ENCODE data around the gene METTL21A.

METTL21A gene

DNA sequence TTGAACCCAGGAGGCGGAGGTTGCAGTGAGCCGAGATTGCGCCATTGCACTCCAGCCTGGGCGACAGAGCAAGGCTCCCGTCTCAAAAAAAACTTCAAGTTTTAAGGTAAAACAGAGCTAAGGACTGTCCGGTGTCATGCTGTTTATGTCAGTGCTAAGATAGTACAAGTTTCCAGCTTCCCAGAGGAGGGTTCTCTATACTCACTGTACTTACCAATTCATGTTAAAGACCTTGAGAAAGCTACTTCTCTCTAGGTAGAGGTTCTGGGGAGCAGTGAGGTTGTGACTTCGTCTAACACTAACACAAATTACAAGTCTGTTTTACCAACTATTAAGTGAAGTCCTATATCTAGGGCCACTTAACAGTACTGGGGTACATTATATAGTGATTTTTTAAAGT, 18.8 kb downstream of the METTL21A start:
- TF ChIP-seq ZNF274 (IDR thresholded peaks at IDR 0.05; ENCODE audit: low read depth, low read length): no peak
- no peak overlapping the region for H3K4me3 ChIP-seq (ENCODE audit: low read length)

DNA sequence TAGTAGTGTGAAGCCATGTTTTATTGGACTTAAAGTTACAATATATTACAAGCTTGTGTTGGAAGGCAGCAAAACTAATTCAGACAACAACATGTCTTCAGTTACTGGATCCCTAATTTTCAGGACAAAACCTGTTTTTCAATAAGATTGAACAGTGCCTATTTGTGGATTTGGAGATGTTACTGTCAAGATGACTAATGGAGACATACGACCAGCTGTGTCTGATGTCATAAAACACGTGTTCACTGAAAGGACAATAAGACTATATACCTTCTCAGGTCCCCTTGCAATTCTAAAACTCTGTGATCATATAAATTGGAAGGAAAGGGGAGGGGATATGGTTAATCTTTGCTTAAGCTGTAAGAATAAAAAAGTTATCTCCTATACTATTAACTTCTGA, 21.7 kb downstream of the METTL21A start:
- no peak for TF ChIP-seq ZNF274 (IDR thresholded peaks at IDR 0.05; ENCODE audit: low read depth, low read length)

DNA sequence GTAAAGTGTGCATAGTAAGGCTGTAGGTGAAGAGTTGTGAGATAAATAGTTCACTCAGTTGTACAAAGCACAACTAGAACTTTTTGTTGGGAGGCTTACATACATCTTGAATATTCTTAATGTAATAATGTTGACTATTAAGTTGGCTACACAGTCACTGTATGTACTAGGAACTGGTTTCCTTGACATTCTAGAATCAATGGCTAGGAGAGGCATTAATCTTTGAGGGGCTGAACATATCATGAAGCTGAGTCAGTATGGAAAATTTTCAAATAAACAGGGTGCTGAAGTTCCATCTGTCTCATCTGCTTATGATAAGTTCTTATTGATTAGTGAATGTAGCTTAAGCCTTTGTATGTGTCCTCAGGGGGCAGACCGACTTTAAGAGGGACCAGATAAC, 23.4 kb downstream of the METTL21A start:
- no peak for TF ChIP-seq ZNF274 (IDR thresholded peaks at IDR 0.05; ENCODE audit: low read depth, low read length)
- H3K4me3 ChIP-seq (ENCODE audit: low read length): no peak overlapping the region

More for the DNA sequence above, 21.7 kb downstream of the METTL21A start:
- H3K4me3 ChIP-seq (ENCODE audit: low read length): no peak overlapping the region

DNA sequence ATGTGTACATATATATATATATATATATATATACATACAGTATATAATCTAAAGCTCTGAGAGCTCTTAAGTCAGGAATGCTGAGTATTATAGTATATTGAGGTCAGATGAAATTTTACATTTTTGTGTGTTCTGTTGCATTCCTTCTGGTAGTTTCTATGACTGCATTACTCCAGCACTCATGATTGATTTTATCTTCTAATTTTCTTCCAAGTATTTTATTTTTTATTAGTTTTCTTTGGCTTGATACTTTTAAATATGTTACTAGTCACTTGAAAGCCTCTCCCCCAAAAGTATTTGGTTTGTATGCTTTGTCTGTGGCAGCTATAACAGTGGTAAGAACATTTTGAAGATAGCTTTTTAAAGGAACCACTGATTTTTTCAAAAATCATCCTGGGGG, 25.0 kb downstream of the METTL21A start:
- no peak overlapping the region for H3K4me3 ChIP-seq (ENCODE audit: low read length)
- no peak for TF ChIP-seq ZNF274 (IDR thresholded peaks at IDR 0.05; ENCODE audit: low read depth, low read length)

DNA sequence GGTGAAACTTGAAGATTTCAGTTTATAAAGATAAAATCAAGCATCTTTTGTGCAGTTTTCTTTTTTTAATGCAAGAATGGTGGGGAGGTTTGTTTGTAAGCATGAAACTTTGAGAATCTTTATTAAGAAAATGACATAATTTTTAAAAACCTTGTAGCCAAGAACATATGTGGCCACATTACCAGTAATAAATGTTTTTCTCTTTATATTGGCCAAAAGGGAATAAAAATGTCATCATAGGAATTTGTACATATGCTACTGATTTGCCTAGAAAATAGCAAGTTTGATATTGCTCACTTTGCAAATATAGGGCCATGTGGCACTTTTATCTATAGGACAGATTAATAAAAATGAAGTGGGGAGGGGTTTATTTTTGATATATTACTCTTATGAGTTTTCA, 25.6 kb downstream of the METTL21A start:
- TF ChIP-seq ZNF274 (IDR thresholded peaks at IDR 0.05; ENCODE audit: low read depth, low read length): no peak
- no peak overlapping the region for H3K4me3 ChIP-seq (ENCODE audit: low read length)

DNA sequence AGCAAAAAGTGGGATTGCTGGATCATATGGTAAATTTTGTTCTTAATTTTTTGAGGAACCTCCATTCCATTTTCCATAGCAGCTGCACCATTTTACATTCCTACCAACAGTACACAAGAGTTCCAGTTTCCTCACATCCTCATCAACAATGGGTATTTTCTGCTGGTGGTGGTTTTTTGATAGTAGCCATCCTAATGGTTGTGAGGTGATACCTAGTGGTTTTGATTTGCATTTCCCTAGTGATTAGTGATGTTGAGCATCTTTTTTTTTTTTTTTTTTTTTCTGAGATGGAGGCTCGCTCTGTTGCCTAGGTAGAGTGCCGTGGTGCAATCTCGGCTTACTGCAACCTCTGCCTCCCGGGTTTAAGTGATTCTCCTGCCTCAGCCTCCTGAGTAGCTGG, 30.5 kb downstream of the METTL21A start:
- TF ChIP-seq ZNF274 (IDR thresholded peaks at IDR 0.05; ENCODE audit: low read depth, low read length): no peak
- no peak overlapping the region for H3K4me3 ChIP-seq (ENCODE audit: low read length)

DNA sequence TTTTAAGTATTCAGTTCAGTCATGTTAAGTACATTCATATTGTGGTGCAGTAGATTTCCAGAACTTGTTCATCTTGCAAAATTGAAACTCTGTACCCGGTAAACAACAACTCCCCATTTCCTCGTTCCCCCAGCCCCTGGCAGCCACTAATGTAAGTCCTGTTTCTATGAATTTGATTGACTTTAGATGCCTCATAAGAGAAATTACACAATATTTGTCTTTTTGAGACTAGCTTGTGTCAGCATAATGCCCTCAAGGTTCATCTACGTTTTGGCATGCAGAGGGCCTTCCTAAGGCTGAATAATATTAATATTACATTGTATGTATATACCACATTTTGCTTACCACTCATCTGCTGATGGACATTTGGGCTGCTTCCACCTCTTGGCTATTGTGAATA, 30.9 kb downstream of the METTL21A start:
- H3K4me3 ChIP-seq (ENCODE audit: low read length): no peak overlapping the region
- no peak for TF ChIP-seq ZNF274 (IDR thresholded peaks at IDR 0.05; ENCODE audit: low read depth, low read length)

DNA sequence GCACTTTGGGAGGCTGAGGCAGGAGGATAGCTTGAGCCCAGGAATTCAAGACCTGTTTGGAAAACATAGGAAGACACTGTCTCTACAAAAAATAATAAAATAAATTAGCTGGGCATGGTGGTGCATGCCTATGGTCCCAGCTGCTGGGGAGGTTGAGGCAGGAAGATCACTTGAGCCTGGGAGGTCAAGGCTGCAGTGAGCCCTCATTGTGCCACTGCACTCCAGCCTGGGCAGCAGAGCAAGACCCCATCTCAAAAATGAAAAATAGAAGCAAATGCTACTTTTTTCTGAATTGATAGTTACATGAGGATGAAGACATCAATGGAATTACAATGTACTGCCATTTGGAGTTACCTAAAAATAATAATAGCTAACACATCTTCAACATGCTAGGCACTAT, 31.9 kb downstream of the METTL21A start:
- H3K4me3 ChIP-seq (ENCODE audit: low read length): no peak overlapping the region
- TF ChIP-seq ZNF274 (IDR thresholded peaks at IDR 0.05; ENCODE audit: low read depth, low read length): no peak

DNA sequence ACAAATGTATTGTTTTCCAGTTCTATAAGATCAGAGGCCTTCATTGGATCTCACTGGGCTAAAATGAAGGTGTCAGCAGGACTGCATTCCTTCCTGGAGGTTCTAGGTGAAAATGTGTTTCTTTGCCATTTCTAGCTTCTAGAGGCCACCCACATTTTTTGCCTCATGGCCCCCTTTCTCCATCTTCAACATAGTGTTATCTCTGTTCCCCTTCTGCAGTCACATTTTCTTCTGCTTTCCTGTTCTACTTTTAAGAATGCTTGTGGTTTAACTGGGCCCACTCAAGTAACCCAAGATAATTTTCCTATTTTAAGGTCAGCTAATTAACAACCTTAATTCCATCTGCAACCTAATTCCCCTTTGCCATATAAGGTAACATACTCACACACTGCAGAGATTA, 36.1 kb downstream of the METTL21A start:
- no peak for TF ChIP-seq ZNF274 (IDR thresholded peaks at IDR 0.05; ENCODE audit: low read depth, low read length)
- no peak overlapping the region for H3K4me3 ChIP-seq (ENCODE audit: low read length)

DNA sequence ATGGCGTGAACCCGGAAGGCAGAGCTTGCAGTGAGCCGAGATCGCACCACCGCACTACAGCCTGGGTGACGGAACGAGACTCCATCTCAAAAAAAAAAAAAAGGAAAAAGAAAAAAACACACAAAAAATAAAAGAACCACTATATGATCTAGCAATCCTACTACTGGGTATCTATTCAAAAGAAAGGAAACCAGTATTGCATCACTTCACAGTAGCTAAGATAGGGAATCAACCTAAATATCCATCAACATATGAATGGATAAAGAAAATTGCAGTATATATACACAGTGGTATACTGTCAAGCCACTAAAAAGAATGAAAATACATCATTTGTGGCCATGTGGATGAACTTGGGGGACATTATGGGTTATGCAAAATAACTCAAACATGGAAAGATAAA, 37.9 kb downstream of the METTL21A start:
- no peak overlapping the region for H3K4me3 ChIP-seq (ENCODE audit: low read length)
- TF ChIP-seq ZNF274 (IDR thresholded peaks at IDR 0.05; ENCODE audit: low read depth, low read length): no peak

DNA sequence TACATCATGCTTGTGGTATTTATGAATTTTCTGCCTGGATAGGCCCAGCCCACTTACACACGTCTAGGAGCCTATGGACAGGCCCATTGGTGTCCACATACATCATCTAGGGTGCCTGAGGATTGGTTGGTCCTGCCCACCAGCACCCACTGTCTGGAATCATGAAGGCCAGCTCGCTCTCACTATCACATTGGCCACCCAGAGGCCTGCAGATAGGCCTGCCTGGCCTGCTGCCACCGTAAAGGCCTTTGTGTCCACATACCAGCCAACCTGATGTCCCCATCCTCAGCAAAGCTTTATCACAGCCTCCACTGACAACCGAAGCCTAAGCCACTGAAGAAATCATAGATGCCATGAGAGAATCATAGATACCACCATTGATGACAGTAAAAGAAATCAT, 40.2 kb downstream of the METTL21A start:
- no peak for TF ChIP-seq ZNF274 (IDR thresholded peaks at IDR 0.05; ENCODE audit: low read depth, low read length)
- H3K4me3 ChIP-seq (ENCODE audit: low read length): no peak overlapping the region

DNA sequence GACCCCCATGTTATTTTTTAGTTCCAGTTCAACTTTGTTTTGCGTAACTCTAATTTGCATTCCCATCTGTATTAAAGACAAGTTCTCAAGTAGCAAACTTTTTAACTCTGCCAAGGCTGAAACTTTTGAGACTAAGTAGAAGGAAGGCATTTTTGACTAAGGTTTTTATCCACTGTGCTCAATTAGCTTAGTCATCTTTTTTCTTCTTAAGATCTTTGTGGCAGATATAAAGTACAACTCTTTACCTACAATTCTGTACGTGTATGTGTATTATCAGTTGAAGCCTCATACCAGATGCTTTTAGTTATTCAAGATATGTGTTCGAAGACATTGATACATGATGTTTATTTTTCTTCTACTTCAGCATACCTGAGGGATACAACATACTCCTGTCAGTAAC, 53.8 kb downstream of the METTL21A start:
- no peak for TF ChIP-seq ZNF274 (IDR thresholded peaks at IDR 0.05; ENCODE audit: low read depth, low read length)
- H3K4me3 ChIP-seq (ENCODE audit: low read length): no peak overlapping the region

DNA sequence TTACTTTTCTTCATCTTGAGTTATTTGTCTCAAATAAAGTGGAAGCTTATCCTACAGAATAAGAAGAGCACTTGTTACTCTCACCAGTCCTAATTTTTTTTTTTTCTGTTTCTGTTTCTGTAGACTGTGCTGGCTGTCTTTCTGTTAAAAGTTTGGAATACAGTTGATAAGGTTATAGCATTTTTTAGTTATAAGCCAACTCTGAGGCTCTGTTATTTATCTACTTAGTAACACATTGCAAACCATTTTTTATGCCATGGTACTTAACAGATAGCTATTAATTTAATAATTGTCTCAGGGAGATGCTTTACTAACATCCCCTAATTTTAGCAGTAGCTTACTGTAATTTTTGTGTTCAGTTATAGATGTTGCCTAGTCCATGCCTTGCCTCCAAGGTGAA, 57.5 kb downstream of the METTL21A start:
- H3K4me3 ChIP-seq (ENCODE audit: low read length): no peak overlapping the region
- TF ChIP-seq ZNF274 (IDR thresholded peaks at IDR 0.05; ENCODE audit: low read depth, low read length): no peak

DNA sequence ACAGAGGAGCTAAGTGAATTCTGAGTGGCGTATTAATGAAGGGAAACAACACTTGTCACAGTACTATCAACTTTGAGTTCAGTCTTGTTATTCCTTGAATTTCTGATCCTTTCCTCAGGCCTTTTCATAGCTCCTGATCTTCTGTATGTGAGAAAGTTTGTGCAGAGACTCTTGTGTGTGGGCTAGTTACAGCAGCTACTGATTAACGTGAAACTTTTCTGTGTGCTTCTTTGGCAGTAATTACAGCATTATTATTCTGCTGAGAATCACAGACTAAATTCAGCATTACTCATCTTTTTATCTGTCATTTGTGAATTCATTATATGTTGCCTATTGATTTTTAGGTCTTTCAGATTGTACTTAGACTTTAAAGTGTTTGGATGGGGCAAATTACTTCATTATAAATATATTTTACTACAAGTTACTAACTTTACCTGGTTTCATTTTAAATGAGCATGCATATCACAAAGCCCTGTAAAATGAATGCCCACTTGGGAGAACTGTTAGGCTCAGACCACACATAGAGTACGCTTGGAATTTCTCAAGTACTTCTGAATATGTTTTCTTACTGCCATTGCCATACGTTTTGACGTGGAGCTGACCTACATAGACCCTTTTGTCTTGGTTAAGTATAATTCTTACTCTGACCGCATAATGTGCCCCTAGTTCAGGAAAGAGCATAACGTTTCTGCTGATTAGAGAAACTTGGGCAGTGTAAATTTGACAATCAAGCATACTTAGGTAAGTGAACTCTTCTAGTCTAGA, 59.3 kb downstream of the METTL21A start:
- H3K4me3 ChIP-seq (ENCODE audit: low read length): no peak overlapping the region
- no peak for TF ChIP-seq ZNF274 (IDR thresholded peaks at IDR 0.05; ENCODE audit: low read depth, low read length)
